ENCODE data around the gene HOXB1. TPM values are rescaled to one million over a fixed set of nuclear protein-coding genes. Genes with fewer than 3 reads are reported as not detected.

Gene HOXB1
- total RNA-seq, 4 donors from 2014 or later = not detected

DNA sequence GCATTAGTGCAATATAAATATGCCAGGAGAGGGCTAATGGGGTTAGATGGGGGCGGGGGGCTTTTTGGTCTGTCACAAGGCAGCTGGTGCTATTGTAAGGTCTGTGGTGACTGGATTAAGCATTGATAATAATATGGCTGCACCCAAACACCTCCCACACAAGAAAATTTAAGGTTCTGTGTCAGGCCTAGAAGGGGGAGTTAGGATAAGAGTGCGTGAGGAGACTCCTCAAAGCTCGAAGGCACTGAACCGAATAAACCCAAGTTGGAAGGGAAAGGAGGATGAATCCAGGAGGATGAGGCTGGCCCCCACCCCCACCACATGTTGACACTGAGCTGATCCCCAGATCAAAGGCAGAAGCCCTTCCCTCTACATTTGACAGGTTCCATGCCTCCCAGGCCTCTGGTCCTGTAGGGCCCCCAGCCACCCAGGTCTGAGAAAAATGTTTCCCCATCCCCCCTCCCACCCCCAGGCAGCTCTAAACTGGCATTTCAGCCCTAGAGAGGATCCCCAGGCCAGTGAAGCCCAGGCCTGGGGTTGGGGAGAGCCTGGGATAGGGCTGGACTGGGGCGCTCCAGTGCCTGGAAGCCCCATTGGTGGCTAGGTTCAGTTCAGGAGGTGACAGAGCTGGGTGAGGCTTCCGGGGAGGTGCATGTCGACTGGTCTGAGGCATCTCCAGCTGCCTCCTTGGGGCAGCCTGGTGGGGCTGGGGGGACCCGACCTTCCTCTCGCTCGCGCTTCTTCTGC is 1.7 kb downstream of the HOXB1 start:
- no peak for TF ChIP-seq POLR2A (IDR thresholded peaks at IDR 0.05)
- TF ChIP-seq POLR2AphosphoS5 (IDR thresholded peaks at IDR 0.05) = no peak
- no peak for TF ChIP-seq EP300 (IDR thresholded peaks at IDR 0.05)
- no peak for TF ChIP-seq CTCF (IDR thresholded peaks at IDR 0.05)
- Histone ChIP-seq H3K4me1 (no peaks in the 10 kb centered on the region), H3K4me3 (no peak overlapping the region), H3K27me3 (peaks cover 15% of the 10 kb centered on the region), H3K9me3 (no peaks in the 10 kb centered on the region), H3K27ac (no peak overlapping the region), H3K36me3 (no peaks in the 10 kb centered on the region)
- no peak for ATAC-seq
- 78 to 97% methylated on average over 4 of the region's 11 CpGs for WGBS, 2 donors (ENCODE audit: low coverage in 1 of 2)

GRCh38 chr17:48528153-48528935 is 2.5 kb downstream of the HOXB1 start:
- no peak overlapping the region for H3K27ac ChIP-seq
- WGBS, 2 donors (ENCODE audit: low coverage in 1 of 2) = 30 to 50% methylated on average over 1 of the region's 7 CpGs

GRCh38 chr17:48527547-48527932 is 3.3 kb downstream of the HOXB1 start:
- ATAC-seq = no peak
- H3K27me3 ChIP-seq = peaks cover 15% of the 10 kb centered on the region
- H3K9me3 ChIP-seq = no peaks in the 10 kb centered on the region
- TF ChIP-seq EP300 (IDR thresholded peaks at IDR 0.05) (no peak), POLR2AphosphoS5 (IDR thresholded peaks at IDR 0.05) (no peak), POLR2A (IDR thresholded peaks at IDR 0.05) (no peak), CTCF (IDR thresholded peaks at IDR 0.05) (no peak)
- H3K4me3 ChIP-seq = no peak overlapping the region
- H3K27ac ChIP-seq = no peak overlapping the region
- WGBS, 2 donors (ENCODE audit: low coverage in 1 of 2) = 54% methylated on average over 4 of the region's 14 CpGs; no CpG with 5 or more reads in 1 of the 2 donors
- H3K4me1 ChIP-seq = peaks cover 0 to 5% (median 0%) of the 10 kb centered on the region in 3 donors
- H3K36me3 ChIP-seq = no peaks in the 10 kb centered on the region

More at GRCh38 chr17:48528153-48528935, 2.5 kb downstream of the HOXB1 start:
- no peaks in the 10 kb centered on the region for H3K4me1 ChIP-seq
- no peak for TF ChIP-seq EP300 (IDR thresholded peaks at IDR 0.05)
- TF ChIP-seq POLR2A (IDR thresholded peaks at IDR 0.05) = no peak
- no peak for TF ChIP-seq CTCF (IDR thresholded peaks at IDR 0.05)
- TF ChIP-seq POLR2AphosphoS5 (IDR thresholded peaks at IDR 0.05) = no peak
- H3K36me3 ChIP-seq = no peaks in the 10 kb centered on the region
- H3K4me3 ChIP-seq = no peak overlapping the region
- no peak for ATAC-seq
- H3K27me3 ChIP-seq = peaks cover 15% of the 10 kb centered on the region
- no peaks in the 10 kb centered on the region for H3K9me3 ChIP-seq

DNA sequence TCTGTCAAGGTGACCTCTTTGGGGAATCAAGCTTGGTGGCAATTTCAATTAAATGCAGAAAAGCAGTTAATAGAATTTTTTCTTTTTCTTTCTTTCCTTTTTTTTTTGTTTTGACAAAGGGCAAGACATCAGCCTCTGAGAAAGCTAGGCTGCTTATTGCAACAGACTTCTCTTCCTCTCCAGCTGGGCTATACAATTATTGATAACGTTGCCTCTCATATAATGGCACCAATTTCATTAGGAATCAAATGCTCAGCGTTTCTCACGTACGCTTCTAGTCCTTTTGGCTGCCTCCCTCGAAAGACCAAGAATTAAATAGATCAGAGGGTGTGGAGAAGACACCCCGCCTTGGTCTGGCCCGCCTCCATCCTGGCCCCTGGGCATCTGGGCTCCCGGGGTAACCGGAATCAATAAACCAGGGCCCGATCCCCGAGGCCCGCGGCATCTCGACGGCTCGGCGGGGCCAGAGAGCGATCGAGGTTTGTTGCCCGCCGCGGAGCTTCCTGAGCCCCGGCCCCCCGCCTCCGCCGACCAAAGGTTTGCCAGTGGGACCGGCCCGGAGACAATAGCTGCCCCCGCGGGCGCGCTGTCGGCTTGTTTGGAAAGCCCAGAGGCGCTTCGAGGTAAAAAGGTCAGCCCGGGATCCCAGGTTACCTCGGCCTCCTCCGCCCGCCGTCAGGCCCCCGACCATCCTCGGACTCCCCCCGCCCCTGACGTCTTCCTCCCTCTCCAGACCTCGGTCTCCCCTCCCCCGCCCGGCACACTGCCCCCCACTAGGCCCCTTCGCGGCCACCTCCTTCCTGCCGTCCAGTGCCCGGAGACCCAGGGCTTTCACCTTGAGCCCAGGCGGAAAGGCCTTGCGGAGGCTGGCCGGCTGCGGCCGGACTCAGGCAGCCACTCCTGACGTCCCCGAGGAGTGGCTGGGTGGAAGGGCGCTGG is 3.9 kb downstream of the HOXB1 start:
- H3K4me1 ChIP-seq = peaks cover 0 to 12% (median 4%) of the 10 kb centered on the region in 3 donors
- TF ChIP-seq POLR2A (IDR thresholded peaks at IDR 0.05) (no peak), CTCF (IDR thresholded peaks at IDR 0.05) (no peak), POLR2AphosphoS5 (IDR thresholded peaks at IDR 0.05) (no peak), EP300 (IDR thresholded peaks at IDR 0.05) (no peak)
- no peak for ATAC-seq
- no peak overlapping the region for H3K27ac ChIP-seq
- H3K4me3 ChIP-seq = peak overlapping the region in 1 of 2 donors; percentile 20
- H3K9me3 ChIP-seq = no peaks in the 10 kb centered on the region
- H3K27me3 ChIP-seq = peaks cover 15% of the 10 kb centered on the region
- WGBS, 2 donors (ENCODE audit: low coverage in 1 of 2) = 62 to 65% methylated on average over 4 to 11 of the region's 59 CpGs
- H3K36me3 ChIP-seq = no peaks in the 10 kb centered on the region
